Activated CD4-positive, alpha-beta T cell treated with anti-CD3 and anti-CD28 coated beads for 36 hours (primary cell): ENCODE data around the gene ING5. TPM values are rescaled to one million over a fixed set of nuclear protein-coding genes. Genes with fewer than 3 reads are reported as not detected.

Experiments used
- total RNA-seq, 2 experiments: library from RNA; stranded (reverse); gene quantifications; one replicate each; pipeline ENCODE4 v1.2.3, GENCODE V29; 2021

ING5 gene
- total RNA-seq, 2 experiments from 2014 or later, result 38.4 to 39.7 TPM

Other genes starting within 250 kb of the ING5 start
- 100 to 1,000 TPM in 1 of 2 experiments, 10 to 100 TPM in 1; 93.5 to 123 TPM for gene STK25, start 193.5 kb upstream of the ING5 start, total RNA-seq
- gene BOK, start 143.3 kb upstream of the ING5 start, total RNA-seq, result under 1 TPM; 0.09 to 0.64 TPM
- 10 to 100 TPM; 42.5 to 54.1 TPM for gene THAP4, start 64.9 kb upstream of the ING5 start, total RNA-seq
- gene ATG4B, start 64.3 kb upstream of the ING5 start, total RNA-seq, result 10 to 100 TPM; 71.8 to 80.1 TPM
- 10 to 100 TPM; 79.8 to 93.1 TPM for gene DTYMK, start 15.2 kb upstream of the ING5 start, total RNA-seq
- gene D2HGDH, start 32.6 kb downstream of the ING5 start, total RNA-seq, result 10 to 100 TPM; 18.2 to 34.1 TPM
- 1 to 10 TPM in 1 of 2 experiments, under 1 TPM in 1; 0.94 to 1.0 TPM for gene GAL3ST2, start 74.8 kb downstream of the ING5 start, total RNA-seq
- under 1 TPM; 0.76 to 0.89 TPM for gene NEU4, start 107.2 kb downstream of the ING5 start, total RNA-seq
- 10 to 100 TPM; 33.2 to 37.2 TPM for gene PDCD1, start 156.9 kb downstream of the ING5 start, total RNA-seq
- gene RTP5, start 167.7 kb downstream of the ING5 start, total RNA-seq, result under 1 TPM in 1 of 2 experiments, not detected in 1; 0.07 TPM